SK-N-MC (cell line): ENCODE results near the gene CARD14.

ENCODE experiments used
- EZH2 ChIP-seq: fragments of 200-600 bp; sonication (generic); IDR thresholded peaks from one replicate; pipeline ENCODE4 v1.6.1; 2017; ENCODE audit warnings: antibody characterized with exemption
- POLR2AphosphoS5 ChIP-seq: IDR thresholded peaks from 2 replicates; pipeline ENCODE4 v1.6.1; 2012; ENCODE audit warnings: mild to moderate bottlenecking, low read depth, low read length, borderline replicate concordance

- TF ChIP-seq POLR2AphosphoS5 (no peak), EZH2 (no peak)
Observed at GRCh38 chr17:80247561-80247960, 77.7 kb downstream of the CARD14 start.
